Measurements from ENCODE around the gene TMEM62. TPM values are rescaled to one million over a fixed set of nuclear protein-coding genes. Genes with fewer than 3 reads are reported as not detected.

TMEM62 gene
- total and polyA plus RNA-seq, 9 of the 15 experiments (the other 6 are each of a cell fraction or from before 2014, with no cell fraction given) = 4.4 to 16.6 (median 11.1) TPM

GRCh38 chr15:43219929-43220928, 86.8 kb downstream of the TMEM62 start:
- ATAC-seq (peak; percentile 75), FAIRE-seq (no peak), DNase-seq (ENCODE audit: extremely low read depth in 1 of 4, low spot score in 3 of 4) (peak in 3 of 4 experiments; percentile 56 to 71 (median 70))
- POLR2A ChIA-PET = interaction anchor here (1.0 to 1.5 kb wide), 4 partner anchors 9 to 500 kb away, joined by 3 to 4 read pairs (median 4); no protein-coding TSS in a partner anchor
- Histone ChIP-seq H3K4me3 (0 out of 2 replicates have a peak overlapping the region, but pooled peaks have one; percentile 6), H3K9me1 (ENCODE audit: control insufficient read depth, insufficient read depth, low read length) (no peaks in the 10 kb centered on the region), H3K9me3 (replicated peaks; ENCODE audit: control insufficient read depth, insufficient read depth, low read depth, low read length) (no peaks in the 10 kb centered on the region; the same call in 1 of the 2 replicates), H3K9ac (ENCODE audit: insufficient read depth in 1 of 2, low read depth in 2 of 2, low read length in 2 of 2) (peak overlapping the region; percentile 31 to 77; a peak in 3 of 4 replicates), H3K79me2 (ENCODE audit: control insufficient read depth, insufficient read depth, low read length) (no peaks in the 10 kb centered on the region), H2AFZ (ENCODE audit: low read depth, low read length) (0 out of 2 replicates have a peak overlapping the region, but pooled peaks have one; percentile 59), H3K4me1 (replicated peaks in 1 of 2; ENCODE audit: control insufficient read depth in 2 of 2, insufficient read depth in 2 of 2, low read length in 2 of 2) (peaks cover 26 to 32% of the 10 kb centered on the region in 2 experiments; a peak in 4 of 5 replicates), H3K36me3 (ENCODE audit: control insufficient read depth, insufficient read depth, low read length) (no peaks in the 10 kb centered on the region), H3K4me2 (ENCODE audit: insufficient read depth, low read length) (peak overlapping the region; percentile 63), H3K27ac (ENCODE audit: extremely low read depth, low read depth, low read length) (peak overlapping the region; percentile 78), H4K20me1 (replicated peaks; ENCODE audit: control insufficient read depth, insufficient read depth, low read length) (no peaks in the 10 kb centered on the region), H3K27me3 (ENCODE audit: control insufficient read depth in 2 of 2, insufficient read depth in 2 of 2, low read length in 2 of 2) (no peaks in the 10 kb centered on the region)
- intact Hi-C loops (cut with micrococcal nuclease) (no loop called here), in situ Hi-C loops (cut with MboI) (no loop called here)
- CTCF ChIA-PET (ENCODE audit: low intra/inter-chr PET ratio) = interaction anchor here (0.6 kb wide), 1 partner anchor 39 kb away, joined by 3 read pairs; no protein-coding TSS in a partner anchor
- BruUV-seq (replicated peaks) = no TSS peak
- 35% methylated on average over 12 of the region's 16 CpGs for WGBS (ENCODE audit: insufficient coverage, low coverage, missing lambda C conversion rate)
- TF ChIP-seq SPI1 (IDR thresholded peaks at IDR 0.05; ENCODE audit: borderline replicate concordance, low read depth, low read length) (peak; percentile 23; the same call in 1 of the 2 replicates), EGR1 (conservative IDR thresholded peaks at IDR 0.05) (peak; percentile 40), ZNF395 (CRISPR knock-in tag; IDR thresholded peaks at IDR 0.05) (peak; percentile 23; the same call in 1 of the 2 replicates), RBM39 (optimal IDR thresholded peaks at IDR 0.05; ENCODE audit: low read depth, low read length) (no peak), MBD1 (CRISPR knock-in tag; IDR thresholded peaks at IDR 0.05) (no peak), RFX1 (IDR thresholded peaks at IDR 0.05) (peak; percentile 60)

Measured in K562 (cell line).